ENCODE results near the gene KHK. TPM values are rescaled to one million over a fixed set of nuclear protein-coding genes. Genes with fewer than 3 reads are reported as not detected.

Gene KHK
- total and polyA plus RNA-seq, 12 donors: 0.32 to 4.6 (median 2.2) TPM

GRCh38 chr2:27078267-27079194, 8.0 kb upstream of the KHK start, which contains the start of gene EMILIN1:
TSS of gene EMILIN1 (plus strand) at chr2:27078615. CDS start at chr2:27079066, 451 bp downstream.
- Histone ChIP-seq H3K27me3 (no peaks in the 10 kb centered on the region), H3K36me3 (peaks cover 0 to 13% (median 0%) of the 10 kb centered on the region in 9 donors), H3K4me3 (peak within 1 kb of the TSS; percentile 26 to 68 (median 60)), H3K9me3 (no peaks in the 10 kb centered on the region), H3K27ac (peak within 1 kb of the TSS; percentile 76 to 90 (median 86)), H3K4me1 (peaks cover 4 to 80% (median 59%) of the 10 kb centered on the region in 9 donors)
- TF ChIP-seq, protein P1, sequence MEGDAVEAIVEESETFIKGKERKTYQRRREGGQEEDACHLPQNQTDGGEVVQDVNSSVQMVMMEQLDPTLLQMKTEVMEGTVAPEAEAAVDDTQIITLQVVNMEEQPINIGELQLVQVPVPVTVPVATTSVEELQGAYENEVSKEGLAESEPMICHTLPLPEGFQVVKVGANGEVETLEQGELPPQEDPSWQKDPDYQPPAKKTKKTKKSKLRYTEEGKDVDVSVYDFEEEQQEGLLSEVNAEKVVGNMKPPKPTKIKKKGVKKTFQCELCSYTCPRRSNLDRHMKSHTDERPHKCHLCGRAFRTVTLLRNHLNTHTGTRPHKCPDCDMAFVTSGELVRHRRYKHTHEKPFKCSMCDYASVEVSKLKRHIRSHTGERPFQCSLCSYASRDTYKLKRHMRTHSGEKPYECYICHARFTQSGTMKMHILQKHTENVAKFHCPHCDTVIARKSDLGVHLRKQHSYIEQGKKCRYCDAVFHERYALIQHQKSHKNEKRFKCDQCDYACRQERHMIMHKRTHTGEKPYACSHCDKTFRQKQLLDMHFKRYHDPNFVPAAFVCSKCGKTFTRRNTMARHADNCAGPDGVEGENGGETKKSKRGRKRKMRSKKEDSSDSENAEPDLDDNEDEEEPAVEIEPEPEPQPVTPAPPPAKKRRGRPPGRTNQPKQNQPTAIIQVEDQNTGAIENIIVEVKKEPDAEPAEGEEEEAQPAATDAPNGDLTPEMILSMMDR (IDR thresholded peaks at IDR 0.05): no peak
- WGBS, 2 donors: 43 to 47% methylated on average over 37 to 41 of the region's 41 CpGs
- intact Hi-C loops (cut with DNase I): no loop called here
- ATAC-seq (peak; percentile 45 to 83 (median 70)), DNase-seq (peak; percentile 86)

GRCh38 chr2:27079233-27080139, 7.1 kb upstream of the KHK start:
- TF ChIP-seq, protein P1 (IDR thresholded peaks at IDR 0.05): no peak
- intact Hi-C loops (cut with DNase I): loop anchor here in 6 of 10 donors (2.0 to 10.0 kb wide), 5 partner anchors 45 to 119 kb away; partner anchors contain the start of gene TMEM214 (in 4 of the 6)

GRCh38 chr2:27080140-27080469, 6.5 kb upstream of the KHK start:
- H3K4me1 ChIP-seq: peaks cover 4 to 68% (median 49%) of the 10 kb centered on the region in 9 donors
- H3K36me3 ChIP-seq: peaks cover 0 to 13% (median 0%) of the 10 kb centered on the region in 9 donors
- peak overlapping the region in 9 of 10 donors; percentile 0 to 68 (median 63) for H3K4me3 ChIP-seq
- H3K27ac ChIP-seq: peak overlapping the region in 9 of 10 donors; percentile 15 to 90 (median 86)
- H3K9me3 ChIP-seq: no peaks in the 10 kb centered on the region
- 66 to 82% methylated on average over 7 of the region's 7 CpGs for WGBS, 2 donors
- ATAC-seq: no peak
- no peaks in the 10 kb centered on the region for H3K27me3 ChIP-seq
- TF ChIP-seq, protein P1 (IDR thresholded peaks at IDR 0.05): no peak
- no peak for DNase-seq
- intact Hi-C loops (cut with DNase I): loop anchor here in 6 of 10 donors (2.0 to 10.0 kb wide), 5 partner anchors 45 to 119 kb away; partner anchors contain the start of gene TMEM214 (in 4 of the 6)

More at GRCh38 chr2:27079233-27080139, 7.1 kb upstream of the KHK start:
- WGBS, 2 donors: 59 to 62% methylated on average over 14 of the region's 14 CpGs
- Histone ChIP-seq H3K27ac (peak overlapping the region; percentile 76 to 90 (median 86)), H3K4me1 (peaks cover 4 to 70% (median 52%) of the 10 kb centered on the region in 9 donors), H3K27me3 (no peaks in the 10 kb centered on the region), H3K9me3 (no peaks in the 10 kb centered on the region), H3K36me3 (peaks cover 0 to 13% (median 0%) of the 10 kb centered on the region in 9 donors), H3K4me3 (peak overlapping the region; percentile 26 to 68 (median 60))
- DNase-seq (no peak), ATAC-seq (no peak)
